ENCODE measurements around the gene PTGDR2.

Gene PTGDR2

DNA sequence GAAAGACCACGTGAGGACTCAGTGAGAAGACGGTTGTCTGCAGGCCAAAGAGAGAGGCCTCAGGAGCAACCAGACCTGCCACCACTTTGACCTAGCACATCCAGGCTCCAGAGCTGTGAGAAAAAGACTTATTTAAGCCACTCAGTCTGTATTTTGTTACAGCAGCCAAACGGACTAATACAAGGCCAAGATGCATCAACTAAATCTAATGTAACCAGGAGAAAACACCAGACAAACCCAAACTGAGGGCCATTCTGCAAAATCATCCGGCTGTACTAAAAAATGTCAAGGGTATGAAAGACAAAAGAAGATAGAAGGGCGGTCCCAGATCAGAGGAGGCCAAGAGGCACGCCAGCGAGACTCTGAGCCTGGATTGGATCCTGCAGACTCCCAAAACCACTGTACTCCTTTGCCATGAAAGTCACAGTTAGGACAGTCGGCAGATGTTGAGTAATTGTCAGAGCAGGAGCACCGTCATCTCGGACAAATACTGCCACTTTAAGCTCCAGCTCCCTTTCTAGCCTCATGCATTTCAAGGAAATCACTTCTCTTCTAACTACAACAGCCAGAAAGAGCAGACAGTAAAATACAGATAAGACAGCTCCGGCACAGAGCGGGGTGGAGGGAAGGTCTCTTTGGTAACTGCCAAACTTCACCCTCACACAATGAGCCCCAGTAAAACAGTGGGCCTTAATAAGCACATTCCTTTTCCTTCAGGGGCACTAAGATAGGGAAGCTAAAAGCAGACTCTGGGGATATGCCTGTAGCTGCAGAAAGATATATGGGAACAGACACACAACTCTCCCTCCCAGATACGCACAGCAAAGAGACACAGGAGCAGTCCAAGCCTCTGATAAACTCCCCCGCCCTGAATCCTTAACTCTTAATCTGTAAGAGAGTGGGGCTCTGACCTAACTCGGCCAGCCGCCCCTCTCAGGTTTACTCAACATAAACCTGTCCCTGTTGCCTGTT, 8.1 kb upstream of the PTGDR2 start:
- no peak for TF ChIP-seq CTCF (IDR thresholded peaks at IDR 0.05; ENCODE audit: low read depth, low read length, missing control alignments)
- no peak for DNase-seq (ENCODE audit: low read depth)

GRCh38 chr11:60862171-60862570, 6.4 kb upstream of the PTGDR2 start:
- no peak for TF ChIP-seq CTCF (IDR thresholded peaks at IDR 0.05; ENCODE audit: low read depth, low read length, missing control alignments)
- no peak for DNase-seq (ENCODE audit: low read depth)
- H3K4me3 ChIP-seq (ENCODE audit: low read depth, low read length): no peak overlapping the region

More for the DNA sequence above, 8.1 kb upstream of the PTGDR2 start:
- no peak overlapping the region for H3K4me3 ChIP-seq (ENCODE audit: low read depth, low read length)

GRCh38 chr11:60860943-60861342, 5.2 kb upstream of the PTGDR2 start:
- no peak for TF ChIP-seq CTCF (IDR thresholded peaks at IDR 0.05; ENCODE audit: low read depth, low read length, missing control alignments)
- no peak for DNase-seq (ENCODE audit: low read depth)
- no peak overlapping the region for H3K4me3 ChIP-seq (ENCODE audit: low read depth, low read length)

DNA sequence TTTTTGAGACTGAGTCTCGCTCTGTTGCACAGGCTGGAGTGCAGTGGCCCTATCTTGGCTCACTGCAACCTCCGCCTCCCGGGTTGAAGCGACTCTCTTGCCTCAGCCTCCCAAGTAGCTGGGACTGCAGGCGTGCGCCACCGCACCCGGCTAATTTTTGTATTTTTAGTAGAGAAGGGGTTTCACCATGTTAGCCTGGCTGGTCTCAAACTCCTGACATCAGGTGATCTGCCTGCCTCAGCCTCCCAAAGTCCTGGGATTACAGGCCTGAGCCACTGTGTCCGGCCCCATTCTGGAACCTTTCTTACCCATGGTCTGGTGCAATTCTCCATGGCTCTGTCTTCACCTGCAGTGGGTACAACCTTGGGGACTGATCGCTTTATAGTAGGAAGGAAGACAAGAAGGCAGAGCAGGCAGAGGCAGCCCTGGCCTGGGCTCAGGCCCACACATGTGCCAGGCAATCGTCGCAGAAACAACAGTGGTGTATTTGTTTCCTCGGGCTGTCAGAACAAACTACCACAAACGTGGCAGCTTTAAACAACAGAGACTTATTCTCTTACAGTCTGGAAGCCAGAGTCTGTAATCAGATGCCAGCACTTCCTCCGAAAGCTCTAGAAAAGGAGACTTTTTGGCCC, 4.0 kb upstream of the PTGDR2 start:
- TF ChIP-seq CTCF (IDR thresholded peaks at IDR 0.05; ENCODE audit: low read depth, low read length, missing control alignments): no peak
- DNase-seq (ENCODE audit: low read depth): no peak
- H3K4me3 ChIP-seq (ENCODE audit: low read depth, low read length): no peak overlapping the region

GRCh38 chr11:60858731-60859464, 3.1 kb upstream of the PTGDR2 start:
- no peak for TF ChIP-seq CTCF (IDR thresholded peaks at IDR 0.05; ENCODE audit: low read depth, low read length, missing control alignments)
- H3K4me3 ChIP-seq (ENCODE audit: low read depth, low read length): no peak overlapping the region
- DNase-seq (ENCODE audit: low read depth): no peak

GRCh38 chr11:60858236-60858635, 2.5 kb upstream of the PTGDR2 start:
- TF ChIP-seq CTCF (IDR thresholded peaks at IDR 0.05; ENCODE audit: low read depth, low read length, missing control alignments): no peak
- no peak for DNase-seq (ENCODE audit: low read depth)
- H3K4me3 ChIP-seq (ENCODE audit: low read depth, low read length): no peak overlapping the region
